Measurements from ENCODE around the gene ABCD2.
A peak's percentile ranks its signal among the peaks of the same experiment; 100 is the strongest.
"Not testable (repeated sequence)": the region's sequence is repeated elsewhere in the genome, so short reads cannot be mapped to it uniquely, and the experiment has no call there.

Gene ABCD2

DNA sequence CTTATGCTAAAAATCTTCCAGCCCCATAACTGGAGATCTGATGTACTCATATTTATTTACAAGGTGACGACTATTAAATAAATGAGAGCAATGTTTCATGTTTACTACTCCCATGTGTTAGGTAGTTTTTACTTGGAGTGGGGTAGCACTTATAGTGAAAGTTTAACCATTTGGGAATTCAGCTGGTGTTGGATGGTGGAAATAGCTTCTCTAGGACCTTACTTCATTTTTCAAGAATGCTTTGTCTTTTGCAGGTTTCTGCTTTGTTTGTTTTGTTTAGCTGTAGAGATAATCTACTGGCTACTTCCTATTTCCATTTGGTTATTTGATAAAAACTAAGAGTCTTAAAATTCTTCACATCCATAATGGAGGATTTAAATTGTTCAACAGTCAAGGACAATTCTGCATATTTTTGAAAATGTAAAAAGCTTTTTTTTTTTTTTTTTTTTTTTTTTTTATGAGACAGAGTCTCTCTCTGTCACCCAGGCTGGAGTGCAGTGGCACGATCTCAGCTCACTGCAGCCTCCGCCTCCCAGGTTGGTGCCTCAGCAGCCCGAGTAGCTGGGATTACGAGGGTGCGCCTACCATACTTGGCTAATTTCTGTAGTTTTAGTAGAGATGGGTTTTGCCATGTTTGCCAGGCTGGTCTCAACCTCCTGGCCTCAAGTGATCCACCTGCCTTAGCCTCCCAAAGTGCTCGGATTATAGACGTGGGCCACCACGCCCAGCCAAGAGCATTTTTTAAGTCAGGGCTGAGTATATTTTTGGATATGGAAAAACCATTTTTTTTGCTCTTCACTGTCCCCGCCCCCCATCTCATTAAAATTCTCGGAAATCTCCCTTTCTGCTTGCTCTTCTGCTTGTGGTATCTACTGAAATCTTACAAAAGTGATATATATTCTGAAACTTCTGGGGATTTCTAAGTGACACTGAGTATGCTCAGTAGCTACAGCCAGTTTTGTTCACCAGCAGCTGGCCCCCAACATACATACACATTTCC is 1.4 kb upstream of the ABCD2 start:
- Mint-ChIP-seq H3K36me3 (ENCODE audit: low read depth) (no peaks in the 10 kb centered on the region), H3K9me3 (no peaks in the 10 kb centered on the region), H3K4me3 (no peak overlapping the region), H3K4me1 (ENCODE audit: low read depth) (peaks cover 54% of the 10 kb centered on the region), H3K27ac (no peak overlapping the region), H3K27me3 (no peaks in the 10 kb centered on the region)

GRCh38 chr12:39619316-39619659 is 315 bp downstream of the ABCD2 start:
- Mint-ChIP-seq H3K27me3 (no peaks in the 10 kb centered on the region), H3K4me3 (no peak overlapping the region), H3K27ac (no peak overlapping the region), H3K4me1 (ENCODE audit: low read depth) (peaks cover 50% of the 10 kb centered on the region), H3K36me3 (ENCODE audit: low read depth) (no peaks in the 10 kb centered on the region), H3K9me3 (no peaks in the 10 kb centered on the region)

DNA sequence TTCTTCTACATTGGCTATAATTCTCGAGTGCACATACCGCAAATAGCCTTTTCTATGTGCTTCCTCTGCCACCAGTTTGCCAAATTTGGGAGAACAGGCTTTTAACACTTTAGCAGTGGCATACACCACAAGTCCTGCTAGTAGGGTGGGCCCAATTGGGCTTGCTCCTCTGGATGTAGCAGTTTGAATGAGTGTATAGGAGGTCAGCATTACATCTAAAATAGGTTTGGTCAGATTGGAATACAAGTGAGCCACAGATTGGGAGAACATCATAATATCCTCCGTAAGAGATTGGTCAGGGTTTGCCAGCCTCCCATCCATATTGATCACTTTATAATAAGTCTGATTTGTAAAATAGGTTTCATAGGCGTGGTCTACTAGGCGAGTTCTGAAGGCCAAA is 902 bp downstream of the ABCD2 start:
- Mint-ChIP-seq H3K27ac (no peak overlapping the region), H3K27me3 (no peaks in the 10 kb centered on the region), H3K4me1 (ENCODE audit: low read depth) (peaks cover 50% of the 10 kb centered on the region), H3K4me3 (no peak overlapping the region), H3K9me3 (no peaks in the 10 kb centered on the region), H3K36me3 (ENCODE audit: low read depth) (peaks cover 3% of the 10 kb centered on the region)

GRCh38 chr12:39617887-39618286 is 1.7 kb downstream of the ABCD2 start:
- H3K27me3 Mint-ChIP-seq: no peaks in the 10 kb centered on the region
- no peaks in the 10 kb centered on the region for H3K9me3 Mint-ChIP-seq
- H3K27ac Mint-ChIP-seq: peak overlapping the region; percentile 93
- peaks cover 7% of the 10 kb centered on the region for H3K36me3 Mint-ChIP-seq (ENCODE audit: low read depth)
- no peak overlapping the region for H3K4me3 Mint-ChIP-seq
- H3K4me1 Mint-ChIP-seq (ENCODE audit: low read depth): peaks cover 47% of the 10 kb centered on the region

DNA sequence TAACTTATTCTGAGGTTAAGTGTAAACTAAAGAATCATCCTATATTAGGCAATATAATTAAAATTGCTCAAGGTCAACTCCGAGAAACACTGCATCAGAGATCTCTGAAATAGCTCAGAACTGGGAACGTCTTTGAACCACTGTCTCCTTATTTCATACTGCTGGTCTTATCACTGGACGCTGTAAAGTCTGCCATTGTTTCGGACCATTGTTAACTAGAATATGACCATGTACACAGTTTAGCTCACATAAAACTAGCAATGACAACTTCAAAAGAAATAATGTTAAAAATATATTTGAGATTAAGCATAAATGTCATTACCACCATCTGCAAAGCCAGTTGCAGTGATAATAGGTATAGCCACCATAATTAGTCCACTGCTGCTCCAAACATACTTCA is 2.9 kb downstream of the ABCD2 start:
- no peaks in the 10 kb centered on the region for H3K27me3 Mint-ChIP-seq
- H3K4me3 Mint-ChIP-seq: peak overlapping the region; percentile 83
- peak overlapping the region; percentile 71 for H3K27ac Mint-ChIP-seq
- no peaks in the 10 kb centered on the region for H3K9me3 Mint-ChIP-seq
- H3K36me3 Mint-ChIP-seq (ENCODE audit: low read depth): peaks cover 11% of the 10 kb centered on the region
- peaks cover 45% of the 10 kb centered on the region for H3K4me1 Mint-ChIP-seq (ENCODE audit: low read depth)

DNA sequence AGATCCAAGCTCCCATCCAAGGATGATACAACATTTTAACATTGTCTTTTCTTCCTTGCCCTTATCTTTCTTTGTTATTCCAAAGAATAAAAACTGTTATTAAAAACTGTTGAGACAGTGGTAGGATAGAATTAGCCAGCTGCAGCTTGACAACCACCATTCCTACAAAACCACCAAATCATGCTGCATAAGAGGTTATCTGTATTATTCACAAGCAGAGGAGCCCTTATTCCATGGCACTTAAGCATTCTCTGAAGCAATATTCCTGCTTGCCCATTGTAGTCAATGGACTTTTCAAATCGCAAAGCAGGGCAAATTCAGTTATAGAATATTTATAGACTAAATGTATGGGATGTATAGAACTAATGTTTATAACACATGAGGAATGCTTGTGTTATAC is 3.4 kb downstream of the ABCD2 start:
- H3K4me3 Mint-ChIP-seq: peak overlapping the region; percentile 83
- H3K27me3 Mint-ChIP-seq: no peaks in the 10 kb centered on the region
- H3K27ac Mint-ChIP-seq: peak overlapping the region; percentile 81
- peaks cover 46% of the 10 kb centered on the region for H3K4me1 Mint-ChIP-seq (ENCODE audit: low read depth)
- H3K9me3 Mint-ChIP-seq: no peaks in the 10 kb centered on the region
- peaks cover 11% of the 10 kb centered on the region for H3K36me3 Mint-ChIP-seq (ENCODE audit: low read depth)

GRCh38 chr12:39613525-39613924 is 6.1 kb downstream of the ABCD2 start:
- Mint-ChIP-seq H3K9me3 (no peaks in the 10 kb centered on the region), H3K4me1 (ENCODE audit: low read depth) (peaks cover 56% of the 10 kb centered on the region), H3K4me3 (peak overlapping the region; percentile 70), H3K27ac (peak overlapping the region; percentile 91), H3K36me3 (ENCODE audit: low read depth) (peaks cover 11% of the 10 kb centered on the region), H3K27me3 (no peaks in the 10 kb centered on the region)

DNA sequence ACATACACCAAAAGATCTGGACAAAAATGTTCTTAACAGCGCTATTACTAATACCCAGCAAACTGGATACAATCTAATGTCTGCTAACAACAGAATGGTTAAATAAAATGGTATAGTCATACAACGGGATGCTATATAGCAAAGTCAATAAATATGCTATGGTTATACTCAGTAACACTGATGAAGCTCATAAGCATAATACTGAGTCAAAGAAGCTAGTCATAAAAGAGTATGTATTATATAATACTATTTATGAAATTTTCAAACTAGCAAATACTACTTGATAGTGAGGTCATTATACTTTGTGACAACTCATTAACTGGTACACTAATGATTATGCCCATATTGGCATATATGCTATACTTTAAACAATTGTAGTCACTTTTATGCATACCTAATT is 7.4 kb downstream of the ABCD2 start:
- Mint-ChIP-seq H3K4me3 (no peak overlapping the region), H3K36me3 (ENCODE audit: low read depth) (peaks cover 11% of the 10 kb centered on the region), H3K27me3 (no peaks in the 10 kb centered on the region), H3K27ac (no peak overlapping the region), H3K4me1 (ENCODE audit: low read depth) (peaks cover 51% of the 10 kb centered on the region), H3K9me3 (no peaks in the 10 kb centered on the region)

DNA sequence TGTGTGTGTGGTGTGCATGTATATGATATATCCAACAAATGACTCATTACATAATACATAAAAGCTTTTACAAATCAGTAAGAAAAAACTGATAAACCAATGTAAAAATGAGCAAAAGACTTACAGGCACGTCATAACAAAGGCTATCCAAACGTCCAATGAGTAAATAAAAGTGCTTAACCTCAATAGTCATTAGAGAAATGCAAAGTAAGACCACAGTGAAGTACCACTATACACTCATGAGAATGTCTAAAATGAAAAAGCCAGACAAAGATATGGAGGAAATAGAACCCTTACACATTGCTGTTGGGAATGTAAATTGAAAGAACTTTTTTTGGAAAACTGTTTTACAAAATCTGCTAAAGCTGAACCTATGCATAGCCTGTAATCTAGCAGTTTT is 7.8 kb downstream of the ABCD2 start:
- H3K27ac Mint-ChIP-seq: peak overlapping the region; percentile 60
- peaks cover 49% of the 10 kb centered on the region for H3K4me1 Mint-ChIP-seq (ENCODE audit: low read depth)
- H3K4me3 Mint-ChIP-seq: no peak overlapping the region
- H3K27me3 Mint-ChIP-seq: no peaks in the 10 kb centered on the region
- no peaks in the 10 kb centered on the region for H3K9me3 Mint-ChIP-seq
- peaks cover 11% of the 10 kb centered on the region for H3K36me3 Mint-ChIP-seq (ENCODE audit: low read depth)

DNA sequence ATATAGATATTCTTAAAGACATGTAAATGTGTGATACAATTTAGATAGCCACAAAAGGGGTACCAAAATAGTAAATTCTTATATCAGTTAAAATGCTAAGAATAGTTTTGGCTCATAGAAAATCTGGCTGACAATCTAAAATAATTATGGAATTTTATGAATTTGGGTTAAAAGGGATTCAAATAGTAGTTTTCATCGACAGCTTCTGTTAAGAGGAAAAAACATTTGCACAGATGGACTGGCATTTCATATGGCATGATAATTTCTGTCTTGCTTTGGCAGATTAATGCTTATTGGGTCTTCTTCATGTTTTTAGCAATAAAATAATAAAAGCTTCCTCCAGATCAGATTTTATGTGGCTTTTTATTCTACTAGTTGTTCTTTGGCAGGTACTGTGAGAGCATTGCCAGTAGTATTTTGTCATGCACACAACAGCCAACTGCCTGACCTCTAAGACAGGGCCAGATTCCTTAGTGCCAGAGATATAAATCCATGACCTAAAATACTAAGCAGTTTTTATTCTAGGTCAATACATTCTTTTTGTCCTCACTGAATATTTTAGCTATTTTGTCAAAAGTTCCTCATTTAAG is 9.1 kb downstream of the ABCD2 start:
- Mint-ChIP-seq H3K27me3 (no peaks in the 10 kb centered on the region), H3K27ac (no peak overlapping the region), H3K4me1 (ENCODE audit: low read depth) (peaks cover 51% of the 10 kb centered on the region), H3K36me3 (ENCODE audit: low read depth) (peaks cover 16% of the 10 kb centered on the region), H3K4me3 (no peak overlapping the region), H3K9me3 (no peaks in the 10 kb centered on the region)

- Mint-ChIP-seq H3K27ac (peak overlapping the region; percentile 72), H3K36me3 (ENCODE audit: low read depth) (peaks cover 9% of the 10 kb centered on the region), H3K4me3 (no peak overlapping the region), H3K4me1 (ENCODE audit: low read depth) (peaks cover 32% of the 10 kb centered on the region), H3K27me3 (no peaks in the 10 kb centered on the region), H3K9me3 (no peaks in the 10 kb centered on the region)
These were observed 12.7 kb downstream of the ABCD2 start for GRCh38 chr12:39606712-39607423.

- peaks cover 9% of the 10 kb centered on the region for H3K36me3 Mint-ChIP-seq (ENCODE audit: low read depth)
- no peaks in the 10 kb centered on the region for H3K27me3 Mint-ChIP-seq
- H3K4me3 Mint-ChIP-seq: no peak overlapping the region
- no peaks in the 10 kb centered on the region for H3K9me3 Mint-ChIP-seq
- H3K27ac Mint-ChIP-seq: peak overlapping the region; percentile 72
- H3K4me1 Mint-ChIP-seq (ENCODE audit: low read depth): peaks cover 23% of the 10 kb centered on the region
These were observed 13.6 kb downstream of the ABCD2 start for GRCh38 chr12:39605996-39606395.

DNA sequence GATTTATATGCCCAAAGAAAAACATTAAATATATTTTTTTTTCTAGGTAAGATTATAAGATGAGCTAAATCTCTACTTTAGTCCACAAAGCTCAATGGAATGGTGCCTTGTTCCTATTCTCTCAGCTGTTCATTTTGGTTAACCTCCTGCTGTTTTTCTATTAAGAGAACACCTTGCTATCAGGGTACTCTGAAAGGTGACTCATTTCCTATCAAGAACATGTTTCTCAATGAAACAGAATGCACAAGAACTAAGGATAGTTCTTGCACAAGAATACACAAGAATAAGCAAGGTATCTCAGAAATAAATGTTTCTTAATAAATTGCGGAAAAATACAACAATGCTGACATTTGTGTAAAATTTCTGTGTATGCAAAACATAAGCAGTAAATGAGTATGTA is 14.1 kb downstream of the ABCD2 start:
- Mint-ChIP-seq H3K36me3 (ENCODE audit: low read depth) (peaks cover 9% of the 10 kb centered on the region), H3K9me3 (no peaks in the 10 kb centered on the region), H3K4me1 (ENCODE audit: low read depth) (peaks cover 18% of the 10 kb centered on the region), H3K27me3 (no peaks in the 10 kb centered on the region), H3K4me3 (no peak overlapping the region), H3K27ac (no peak overlapping the region)

GRCh38 chr12:39603065-39603464 is 16.5 kb downstream of the ABCD2 start:
- no peaks in the 10 kb centered on the region for H3K9me3 Mint-ChIP-seq
- peaks cover 12% of the 10 kb centered on the region for H3K4me1 Mint-ChIP-seq (ENCODE audit: low read depth)
- H3K4me3 Mint-ChIP-seq: no peak overlapping the region
- no peaks in the 10 kb centered on the region for H3K27me3 Mint-ChIP-seq
- H3K27ac Mint-ChIP-seq: no peak overlapping the region
- H3K36me3 Mint-ChIP-seq (ENCODE audit: low read depth): peaks cover 19% of the 10 kb centered on the region

DNA sequence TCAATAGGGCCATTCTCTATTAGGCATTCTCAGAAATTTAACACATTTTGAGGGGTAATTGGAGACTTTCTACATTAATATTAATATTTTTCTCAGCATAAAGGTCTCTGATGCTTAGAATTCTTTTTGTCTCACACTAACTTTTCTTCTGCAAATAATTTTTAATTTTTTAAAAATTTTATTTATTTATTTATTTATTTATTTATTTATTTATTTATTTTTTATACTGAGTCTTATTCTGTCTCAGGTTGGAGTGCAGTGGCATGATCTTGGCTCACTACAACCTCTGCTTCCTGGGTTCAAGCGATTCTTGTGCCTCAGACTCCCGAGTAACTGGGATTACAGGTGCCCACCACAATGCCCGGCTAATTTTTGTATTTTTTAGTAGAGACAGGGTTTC is 17.7 kb downstream of the ABCD2 start:
- H3K4me1 Mint-ChIP-seq (ENCODE audit: low read depth): peaks cover 12% of the 10 kb centered on the region

More for the DNA sequence above, 17.7 kb downstream of the ABCD2 start:
- not testable (repeated sequence) for H3K27me3 Mint-ChIP-seq, H3K27ac Mint-ChIP-seq, H3K9me3 Mint-ChIP-seq, H3K4me3 Mint-ChIP-seq
- peaks cover 22% of the 10 kb centered on the region for H3K36me3 Mint-ChIP-seq (ENCODE audit: low read depth)

All from stimulated activated naive CD8-positive, alpha-beta T cell treated with anti-CD3 and anti-CD28 coated beads, Interleukin-15, Interleukin-2, amounts not matched to agents 100 ng/mL and 50 ng/mL, for 24 hours (primary cell).